Smooth muscle cell (in vitro differentiated cells): ENCODE results near the gene CD2BP2. TPM values are rescaled to one million over a fixed set of nuclear protein-coding genes. Genes with fewer than 3 reads are reported as not detected.
"Not testable (repeated sequence)": the region's sequence is repeated elsewhere in the genome, so short reads cannot be mapped to it uniquely, and the experiment has no call there.

Source experiments
- DNase-seq: peaks from one replicate; lab custom pipeline; 2025; ENCODE audit not compliant: unreplicated experiment; lab: John Stamatoyannopoulos, UW
- H2AFZ ChIP-seq: fragments of 200-600 bp; sonication (generic); 2 replicates; pipeline ENCODE4 v1.6.0; 2016; ENCODE audit warnings: antibody characterized with exemption, low read depth, mild to moderate bottlenecking
- H3F3A ChIP-seq: fragments of 200-600 bp; sonication (generic); 2 replicates; pipeline ENCODE4 v1.6.0; 2017; ENCODE audit warnings: antibody characterized with exemption, low read depth
- H3K27ac ChIP-seq: fragments of 200-600 bp; sonication (generic); 2 replicates; pipeline ENCODE4 v1.5.1; 2016; ENCODE audit warnings: low read depth, mild to moderate bottlenecking
- H3K27me3 ChIP-seq: fragments of 200-600 bp; sonication (generic); 2 replicates; pipeline ENCODE4 v1.6.1; 2016; ENCODE audit warnings: low read depth, mild to moderate bottlenecking
- H3K36me3 ChIP-seq: fragments of 200-600 bp; sonication (generic); 2 replicates; pipeline ENCODE4 v1.5.1; 2016; ENCODE audit warnings: low read depth
- H3K4me1 ChIP-seq: fragments of 200-600 bp; sonication (generic); 2 replicates; pipeline ENCODE4 v1.5.1; 2016; ENCODE audit warnings: low read depth
- H3K4me2 ChIP-seq: fragments of 200-600 bp; sonication (generic); 2 replicates; pipeline ENCODE4 v1.6.0; 2016; ENCODE audit warnings: mild to moderate bottlenecking
- H3K4me3 ChIP-seq: fragments of 200-600 bp; sonication (generic); 2 replicates; pipeline ENCODE4 v1.5.1; 2016; ENCODE audit warnings: mild to moderate bottlenecking
- H3K79me2 ChIP-seq: fragments of 200-600 bp; sonication (generic); 2 replicates; pipeline ENCODE4 v1.6.0; 2016; ENCODE audit warnings: low read depth, mild to moderate bottlenecking
- H3K9ac ChIP-seq: fragments of 200-600 bp; sonication (generic); 2 replicates; pipeline ENCODE4 v1.6.0; 2016; ENCODE audit warnings: low read depth
- H3K9me3 ChIP-seq: fragments of 200-600 bp; sonication (generic); replicated peaks from 2 replicates; pipeline ENCODE4 v1.5.1; 2016; ENCODE audit warnings: low read depth
- H4K20me1 ChIP-seq: fragments of 200-600 bp; sonication (generic); 2 replicates; pipeline ENCODE4 v1.6.0; 2016; ENCODE audit warnings: low read depth
- WGBS: methylation state at CpG from one replicate; pipeline ENCODE4 v1.1.7; 2016; ENCODE audit warnings: low lambda C conversion rate; 5-methylcytosine and 5-hydroxymethylcytosine counted together
- polyA plus RNA-seq: library from polyadenylated mRNA; unstranded; fragments of >200 nt; fragmentation: Nextera tagmentation; extraction: Ambion mirVana; gene quantifications from 2 replicates; pipeline ENCODE4 v1.2.1, GENCODE V29; 2016
- total RNA-seq: library from RNA; depleted of rRNA; stranded (reverse); fragments of >200 nt; gene quantifications from 2 replicates; pipeline ENCODE4 v1.2.3, GENCODE V29; 2014
- TF ChIP-seq, protein P1 (sequence below): fragments of 200-600 bp; sonication (generic); IDR thresholded peaks from 2 replicates; pipeline ENCODE4 v1.5.1; 2017; ENCODE audit warnings: borderline replicate concordance, mild to moderate bottlenecking, antibody characterized with exemption; ENCODE audit not compliant: insufficient read depth, poor library complexity, severe bottlenecking

The CD2BP2 gene
- total and polyA plus RNA-seq, 2 experiments from 2014 or later: 30.3 to 42.0 TPM

DNA sequence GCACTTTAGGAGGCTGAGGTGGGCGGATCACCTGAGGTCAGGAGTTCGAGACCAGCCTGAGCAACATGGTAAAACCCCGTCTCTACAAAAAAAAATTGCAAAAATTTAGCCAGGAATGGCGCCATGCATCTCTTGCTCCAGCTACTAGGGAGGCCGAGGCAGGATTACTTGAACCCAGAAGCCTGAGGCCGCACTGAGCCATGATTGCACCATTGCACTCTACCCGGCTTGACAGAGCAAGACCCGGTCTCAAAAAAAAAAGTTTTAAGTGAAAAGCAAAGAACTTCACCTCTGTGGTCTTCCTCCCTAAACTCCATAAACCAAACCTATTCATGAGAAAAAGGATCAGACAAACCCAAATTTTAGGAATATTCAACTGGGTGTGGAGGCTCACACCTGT lies 7.0 kb downstream of the CD2BP2 start:
- Histone ChIP-seq H3K9me3 (no peaks in the 10 kb centered on the region), H4K20me1 (no peaks in the 10 kb centered on the region), H3K27ac (no peak overlapping the region), H3K9ac (no peak overlapping the region), H3F3A (peaks cover 3% of the 10 kb centered on the region), H3K36me3 (no peaks in the 10 kb centered on the region), H3K4me2 (no peak overlapping the region), H3K27me3 (no peaks in the 10 kb centered on the region), H3K79me2 (no peaks in the 10 kb centered on the region), H3K4me1 (no peaks in the 10 kb centered on the region), H3K4me3 (no peak overlapping the region), H2AFZ (no peak overlapping the region)
- WGBS: 98% methylated on average over 8 of the region's 8 CpGs
- TF ChIP-seq, protein P1, sequence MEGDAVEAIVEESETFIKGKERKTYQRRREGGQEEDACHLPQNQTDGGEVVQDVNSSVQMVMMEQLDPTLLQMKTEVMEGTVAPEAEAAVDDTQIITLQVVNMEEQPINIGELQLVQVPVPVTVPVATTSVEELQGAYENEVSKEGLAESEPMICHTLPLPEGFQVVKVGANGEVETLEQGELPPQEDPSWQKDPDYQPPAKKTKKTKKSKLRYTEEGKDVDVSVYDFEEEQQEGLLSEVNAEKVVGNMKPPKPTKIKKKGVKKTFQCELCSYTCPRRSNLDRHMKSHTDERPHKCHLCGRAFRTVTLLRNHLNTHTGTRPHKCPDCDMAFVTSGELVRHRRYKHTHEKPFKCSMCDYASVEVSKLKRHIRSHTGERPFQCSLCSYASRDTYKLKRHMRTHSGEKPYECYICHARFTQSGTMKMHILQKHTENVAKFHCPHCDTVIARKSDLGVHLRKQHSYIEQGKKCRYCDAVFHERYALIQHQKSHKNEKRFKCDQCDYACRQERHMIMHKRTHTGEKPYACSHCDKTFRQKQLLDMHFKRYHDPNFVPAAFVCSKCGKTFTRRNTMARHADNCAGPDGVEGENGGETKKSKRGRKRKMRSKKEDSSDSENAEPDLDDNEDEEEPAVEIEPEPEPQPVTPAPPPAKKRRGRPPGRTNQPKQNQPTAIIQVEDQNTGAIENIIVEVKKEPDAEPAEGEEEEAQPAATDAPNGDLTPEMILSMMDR: no peak
- DNase-seq: no peak

DNA sequence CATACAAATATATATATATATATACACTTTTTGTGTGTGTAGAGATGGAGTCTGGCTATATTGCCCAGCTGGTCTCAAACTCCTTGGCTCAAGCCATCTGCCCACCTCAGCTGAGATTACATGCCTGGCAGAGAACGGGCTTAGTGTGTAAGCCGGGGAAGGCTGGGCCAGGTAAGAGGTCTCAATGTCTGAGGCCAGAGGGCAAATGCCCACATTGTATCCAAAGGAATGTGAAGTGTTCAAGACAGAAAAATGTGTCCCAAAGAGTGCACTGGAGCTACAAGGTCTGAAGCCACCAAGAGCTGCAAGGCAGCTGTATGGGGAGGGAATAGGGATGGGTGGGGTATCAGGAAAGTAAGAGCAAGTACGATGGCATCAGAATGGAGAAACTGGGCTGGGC lies 8.8 kb downstream of the CD2BP2 start:
- DNase-seq: no peak
- Histone ChIP-seq H3K36me3 (no peaks in the 10 kb centered on the region), H3K4me3 (no peak overlapping the region), H3K9me3 (no peaks in the 10 kb centered on the region), H2AFZ (no peak overlapping the region), H3K27me3 (no peaks in the 10 kb centered on the region), H3K79me2 (no peaks in the 10 kb centered on the region), H3K27ac (no peak overlapping the region), H4K20me1 (no peaks in the 10 kb centered on the region), H3K4me1 (no peaks in the 10 kb centered on the region), H3K4me2 (no peak overlapping the region), H3F3A (no peaks in the 10 kb centered on the region), H3K9ac (no peak overlapping the region)
- TF ChIP-seq, protein P1: no peak
- 98% methylated on average over 3 of the region's 3 CpGs for WGBS

DNA sequence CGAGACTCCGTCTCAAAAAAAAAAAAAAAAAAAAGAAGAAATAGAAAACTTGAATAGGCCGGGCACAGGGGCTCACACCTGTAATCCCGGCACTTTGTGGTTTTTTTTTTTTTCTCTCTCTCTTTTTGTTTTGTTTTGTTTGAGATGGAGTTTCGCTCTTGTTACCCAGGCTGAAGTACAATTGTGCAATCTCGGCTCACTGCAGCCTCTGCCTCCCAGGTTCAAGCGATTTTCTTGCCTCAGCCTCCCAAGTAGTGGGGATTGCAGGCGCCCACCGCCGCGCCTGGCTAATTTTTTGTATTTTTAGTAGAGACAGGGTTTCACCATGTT lies 11.7 kb downstream of the CD2BP2 start:
- not testable (repeated sequence) for H3K4me2 ChIP-seq, H3K36me3 ChIP-seq, H3K4me1 ChIP-seq, H3K9ac ChIP-seq, H3K79me2 ChIP-seq, H4K20me1 ChIP-seq, H3K27me3 ChIP-seq, H3F3A ChIP-seq, H3K4me3 ChIP-seq, H3K27ac ChIP-seq, H2AFZ ChIP-seq, DNase-seq, H3K9me3 ChIP-seq
- 94% methylated on average over 11 of the region's 11 CpGs for WGBS

DNA sequence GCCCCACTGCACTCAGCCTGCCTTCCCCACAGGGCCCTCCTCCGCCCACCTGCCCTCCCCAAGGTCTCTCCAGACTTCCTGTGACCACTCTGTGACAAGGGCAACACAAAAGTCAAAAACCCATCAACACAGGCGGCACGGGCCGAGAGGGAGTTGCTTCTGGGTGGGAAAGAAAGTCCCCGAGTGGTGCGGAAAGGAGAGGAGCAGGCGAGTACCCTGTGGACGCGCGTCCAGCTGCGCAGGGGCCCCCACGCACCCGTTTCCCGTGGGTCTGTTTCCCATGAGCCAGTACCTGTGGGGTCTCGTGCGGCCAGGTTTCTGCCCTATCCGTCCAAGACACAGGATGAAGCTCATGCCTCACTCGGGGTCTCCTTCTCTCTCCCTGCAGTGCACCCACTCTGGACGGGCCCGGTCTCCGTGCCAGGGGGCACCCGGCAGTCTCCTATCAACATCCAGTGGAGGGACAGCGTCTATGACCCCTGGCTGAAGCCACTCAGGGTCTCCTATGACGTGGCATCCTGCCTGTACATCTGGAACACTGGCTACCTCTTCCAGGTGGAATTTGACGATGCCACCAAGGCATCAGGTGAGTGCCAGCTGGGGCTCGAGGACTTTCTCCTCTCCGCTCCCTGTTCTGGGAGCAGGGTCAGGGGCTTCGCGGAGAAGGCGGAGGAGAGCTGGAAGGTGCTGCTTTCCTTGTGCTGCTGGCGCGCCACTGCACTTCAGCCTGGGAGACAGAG lies 12.2 kb downstream of the CD2BP2 start:
- TF ChIP-seq, protein P1: no peak
- Histone ChIP-seq H2AFZ (no peak overlapping the region), H4K20me1 (no peaks in the 10 kb centered on the region), H3K9ac (no peak overlapping the region), H3K4me2 (no peak overlapping the region), H3K79me2 (no peaks in the 10 kb centered on the region), H3K27me3 (no peaks in the 10 kb centered on the region), H3K4me3 (no peak overlapping the region), H3K36me3 (no peaks in the 10 kb centered on the region), H3F3A (no peaks in the 10 kb centered on the region), H3K9me3 (no peaks in the 10 kb centered on the region), H3K27ac (no peak overlapping the region), H3K4me1 (no peaks in the 10 kb centered on the region)
- no peak for DNase-seq
- WGBS: 97% methylated on average over 32 of the region's 32 CpGs

DNA sequence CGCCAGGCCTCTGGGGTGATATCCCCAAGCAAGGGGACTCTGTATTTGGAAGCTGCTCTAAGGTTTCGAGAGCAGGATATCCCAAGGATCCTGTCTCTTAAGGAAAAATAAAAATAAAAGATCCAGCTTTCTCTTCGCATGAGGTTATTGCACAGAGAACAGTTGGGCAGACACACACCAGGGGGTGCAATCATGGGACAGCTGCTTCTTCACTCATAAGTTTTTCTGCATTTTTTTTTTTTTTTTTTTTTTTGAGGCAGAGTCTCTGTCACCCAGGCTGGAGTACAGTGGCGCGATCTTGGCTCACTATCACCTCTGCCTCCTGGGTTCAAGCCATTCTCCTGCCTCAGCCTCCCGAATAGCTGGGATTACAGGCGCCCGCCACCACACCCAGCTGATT lies 13.1 kb downstream of the CD2BP2 start:
- H3K27me3 ChIP-seq, H3K79me2 ChIP-seq, H2AFZ ChIP-seq, DNase-seq, H3K9me3 ChIP-seq, H3K4me1 ChIP-seq, H3F3A ChIP-seq, H3K27ac ChIP-seq, H3K36me3 ChIP-seq, H3K4me3 ChIP-seq, H3K9ac ChIP-seq, H4K20me1 ChIP-seq, H3K4me2 ChIP-seq: not testable (repeated sequence)
- 94% methylated on average over 8 of the region's 8 CpGs for WGBS
